ENCODE measurements around the gene KCNG2. TPM values are rescaled to one million over a fixed set of nuclear protein-coding genes. Genes with fewer than 3 reads are reported as not detected.

The KCNG2 gene
- polyA plus RNA-seq, 1 experiment = 0.38 TPM

GRCh38 chr18:79872527-79873444 lies 75.0 kb downstream of the KCNG2 start:
- CTCF ChIA-PET = interaction anchor here (0.6 kb wide), 1 partner anchor 320 kb away, joined by 4 read pairs; no protein-coding TSS in a partner anchor
- DNase-seq (ENCODE audit: low read depth, low spot score) = no peak
- peaks cover 23% of the 10 kb centered on the region for H3K9me3 ChIP-seq (ENCODE audit: control insufficient read depth, insufficient read depth, low read length)

DNA sequence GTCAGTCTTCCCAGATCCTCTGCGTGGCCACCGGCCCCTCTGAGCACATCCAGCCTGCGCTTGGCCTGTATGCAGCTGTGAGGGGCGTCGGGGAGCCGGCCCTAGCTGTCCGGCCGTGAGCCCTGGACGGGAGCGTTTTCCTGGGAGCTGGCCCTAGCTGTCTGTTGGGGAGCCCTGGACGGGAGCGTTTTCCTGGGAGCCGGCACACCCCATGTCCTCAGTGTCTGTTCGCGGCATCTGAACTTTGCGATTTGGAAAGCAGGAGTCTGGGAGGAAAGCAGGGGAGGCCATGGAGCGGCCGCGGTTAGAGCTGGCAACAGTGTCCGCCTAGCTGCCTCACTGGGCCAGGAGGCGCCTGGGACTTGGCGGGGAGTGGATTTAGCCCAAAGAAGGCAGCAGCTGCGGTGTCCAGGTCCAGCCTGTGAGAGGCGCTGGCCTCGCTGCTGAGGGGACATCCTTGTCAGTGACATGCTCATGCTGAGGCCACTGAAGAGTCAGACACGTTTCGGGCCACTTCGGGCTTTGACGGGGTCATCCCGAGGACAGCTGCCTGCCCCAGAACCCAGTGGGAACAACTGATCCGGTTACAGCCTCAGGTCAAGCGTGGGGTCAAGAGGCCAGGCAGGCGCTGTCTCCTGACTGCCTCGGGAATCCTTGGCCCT lies 75.8 kb downstream of the KCNG2 start:
- ChIA-PET CTCF (no interaction called here), POLR2A (no interaction called here)
- H3K9me3 ChIP-seq (ENCODE audit: control insufficient read depth, insufficient read depth, low read length) = peaks cover 15% of the 10 kb centered on the region
- TF ChIP-seq, protein P1, sequence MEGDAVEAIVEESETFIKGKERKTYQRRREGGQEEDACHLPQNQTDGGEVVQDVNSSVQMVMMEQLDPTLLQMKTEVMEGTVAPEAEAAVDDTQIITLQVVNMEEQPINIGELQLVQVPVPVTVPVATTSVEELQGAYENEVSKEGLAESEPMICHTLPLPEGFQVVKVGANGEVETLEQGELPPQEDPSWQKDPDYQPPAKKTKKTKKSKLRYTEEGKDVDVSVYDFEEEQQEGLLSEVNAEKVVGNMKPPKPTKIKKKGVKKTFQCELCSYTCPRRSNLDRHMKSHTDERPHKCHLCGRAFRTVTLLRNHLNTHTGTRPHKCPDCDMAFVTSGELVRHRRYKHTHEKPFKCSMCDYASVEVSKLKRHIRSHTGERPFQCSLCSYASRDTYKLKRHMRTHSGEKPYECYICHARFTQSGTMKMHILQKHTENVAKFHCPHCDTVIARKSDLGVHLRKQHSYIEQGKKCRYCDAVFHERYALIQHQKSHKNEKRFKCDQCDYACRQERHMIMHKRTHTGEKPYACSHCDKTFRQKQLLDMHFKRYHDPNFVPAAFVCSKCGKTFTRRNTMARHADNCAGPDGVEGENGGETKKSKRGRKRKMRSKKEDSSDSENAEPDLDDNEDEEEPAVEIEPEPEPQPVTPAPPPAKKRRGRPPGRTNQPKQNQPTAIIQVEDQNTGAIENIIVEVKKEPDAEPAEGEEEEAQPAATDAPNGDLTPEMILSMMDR (IDR thresholded peaks at IDR 0.05; ENCODE audit: low read depth, low read length) = no peak
- no peak overlapping the region for H3K27ac ChIP-seq (ENCODE audit: low read depth, low read length)
- H3K27me3 ChIP-seq (ENCODE audit: control insufficient read depth, insufficient read depth, low read length) = peaks cover 21% of the 10 kb centered on the region
- H3K4me3 ChIP-seq (ENCODE audit: low read depth, low read length) = no peak overlapping the region
- DNase-seq (ENCODE audit: low read depth, low spot score) = no peak

More at GRCh38 chr18:79872527-79873444, 75.0 kb downstream of the KCNG2 start:
- TF ChIP-seq, protein P1 (IDR thresholded peaks at IDR 0.05; ENCODE audit: low read depth, low read length) = no peak
- Histone ChIP-seq H3K27ac (ENCODE audit: low read depth, low read length) (no peak overlapping the region), H3K27me3 (ENCODE audit: control insufficient read depth, insufficient read depth, low read length) (peaks cover 21% of the 10 kb centered on the region), H3K4me3 (ENCODE audit: low read depth, low read length) (no peak overlapping the region)
- POLR2A ChIA-PET = no interaction called here

DNA sequence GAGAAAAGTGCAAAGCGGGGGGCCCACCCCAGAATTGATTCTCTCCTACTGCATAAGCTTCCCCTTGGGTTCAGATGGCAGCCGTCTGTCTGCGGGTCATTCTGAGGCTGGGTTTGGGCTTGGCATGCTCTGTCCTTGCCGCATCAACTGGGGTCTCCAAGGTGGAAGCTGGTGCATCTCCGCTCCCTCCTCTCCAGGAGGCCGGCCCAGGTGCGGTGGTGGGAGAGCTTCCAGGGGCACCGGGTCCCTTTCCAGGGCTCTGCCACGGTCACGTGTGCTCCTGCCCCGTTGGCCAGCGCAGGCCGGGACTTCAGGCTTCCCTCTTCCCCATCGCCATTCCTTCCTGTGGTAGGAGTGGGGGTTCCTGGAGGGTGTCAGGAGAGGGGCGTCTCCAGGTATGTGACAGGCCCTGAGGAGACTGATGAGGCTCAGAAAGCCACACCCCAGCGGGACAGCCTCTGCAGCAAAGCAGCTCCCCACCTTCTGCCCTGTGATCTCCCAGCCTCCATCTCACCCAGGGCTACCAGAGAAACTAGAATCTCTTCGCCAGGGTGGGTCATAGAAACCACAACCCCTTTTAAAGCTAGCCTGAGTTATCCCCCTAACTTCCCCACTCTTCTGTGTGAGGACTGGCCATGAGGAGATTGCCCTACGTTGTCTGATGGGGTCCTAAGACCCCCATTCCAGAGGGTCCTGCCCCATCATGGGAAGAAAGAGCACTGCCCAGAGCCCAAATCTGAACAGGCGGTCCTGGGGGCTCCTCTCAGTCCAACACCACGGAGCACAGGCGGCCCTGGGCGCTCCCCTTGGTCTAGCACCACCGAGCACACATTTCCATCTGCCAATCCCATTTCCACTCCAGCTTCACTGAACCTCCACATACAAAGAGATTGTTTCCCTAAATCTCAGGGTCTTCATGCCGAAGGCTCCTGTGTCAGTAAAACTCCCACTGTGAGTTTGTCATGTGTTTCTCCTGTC lies 77.1 kb downstream of the KCNG2 start:
- DNase-seq (ENCODE audit: low read depth, low spot score) = no peak

DNA sequence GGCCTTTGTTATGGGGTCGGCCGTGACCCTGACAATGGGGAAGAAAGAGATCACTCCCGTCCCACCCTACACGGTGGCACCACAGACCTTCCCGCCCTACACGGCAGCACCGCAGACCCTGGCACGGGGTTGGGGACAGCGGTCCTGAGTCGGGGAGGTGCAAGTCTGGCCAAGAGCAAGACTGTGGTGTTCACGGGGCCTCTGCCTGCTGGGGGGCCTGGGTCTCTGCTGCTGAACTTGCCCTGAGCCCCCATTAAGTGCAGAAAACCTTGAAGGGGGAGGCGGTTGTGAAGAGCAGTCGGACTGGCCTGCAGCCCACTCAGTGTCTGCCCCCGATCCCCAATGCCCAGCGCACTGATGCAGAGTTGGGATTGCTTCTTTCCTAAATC lies 77.8 kb downstream of the KCNG2 start:
- ChIA-PET CTCF (no interaction called here), POLR2A (no interaction called here)
- no peak overlapping the region for H3K4me3 ChIP-seq (ENCODE audit: low read depth, low read length)
- TF ChIP-seq, protein P1 (IDR thresholded peaks at IDR 0.05; ENCODE audit: low read depth, low read length) = no peak
- peaks cover 9% of the 10 kb centered on the region for H3K9me3 ChIP-seq (ENCODE audit: control insufficient read depth, insufficient read depth, low read length)
- peaks cover 23% of the 10 kb centered on the region for H3K27me3 ChIP-seq (ENCODE audit: control insufficient read depth, insufficient read depth, low read length)
- no peak for DNase-seq (ENCODE audit: low read depth, low spot score)
- H3K27ac ChIP-seq (ENCODE audit: low read depth, low read length) = no peak overlapping the region

More for the DNA sequence above, 77.1 kb downstream of the KCNG2 start:
- ChIA-PET POLR2A (no interaction called here), CTCF (no interaction called here)
- Histone ChIP-seq H3K27ac (ENCODE audit: low read depth, low read length) (no peak overlapping the region), H3K9me3 (ENCODE audit: control insufficient read depth, insufficient read depth, low read length) (peaks cover 11% of the 10 kb centered on the region), H3K27me3 (ENCODE audit: control insufficient read depth, insufficient read depth, low read length) (peaks cover 23% of the 10 kb centered on the region), H3K4me3 (ENCODE audit: low read depth, low read length) (no peak overlapping the region)
- TF ChIP-seq, protein P1 (IDR thresholded peaks at IDR 0.05; ENCODE audit: low read depth, low read length) = no peak

Data from AG04450 (cell line).